PC-9 (cell line): ENCODE data around the gene MSI2.

Experiments used
- CTCF ChIP-seq: fragments of 200-600 bp; sonication (generic); conservative IDR thresholded peaks from 2 replicates; pipeline ENCODE4 v1.6.1; 2017; ENCODE audit warnings: mixed run types, antibody characterized with exemption, mild to moderate bottlenecking, moderate library complexity
- EZH2 ChIP-seq: fragments of 200-600 bp; sonication (generic); IDR thresholded peaks from 2 replicates; pipeline ENCODE4 v1.8.0; 2017; ENCODE audit warnings: antibody characterized with exemption, low read depth

DNA sequence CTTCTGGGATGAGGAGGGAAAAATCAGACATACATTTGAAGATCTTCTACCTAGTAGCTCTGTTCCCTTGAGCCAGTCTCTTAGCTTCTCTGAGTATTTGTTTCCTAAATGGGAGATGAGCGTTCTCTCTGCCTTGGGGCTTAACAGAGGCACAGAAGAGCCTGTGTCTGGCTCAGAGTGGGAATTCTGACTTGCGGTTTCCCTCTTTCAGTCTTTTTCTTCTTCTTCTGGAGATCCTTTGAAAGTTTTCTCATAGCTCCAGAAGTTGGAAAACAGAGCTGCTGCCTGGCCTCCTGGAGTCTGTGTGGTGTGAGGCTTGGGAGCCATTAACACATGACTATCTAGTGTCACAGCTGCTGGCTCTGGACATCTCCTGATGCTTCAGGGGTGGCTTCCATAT is 167.9 kb downstream of the MSI2 start:
- TF ChIP-seq CTCF (no peak), EZH2 (no peak)
